Parathyroid adenoma (tissue), 2 donors: ENCODE results near the gene SPATA2L.
"Not testable (repeated sequence)": the region's sequence is repeated elsewhere in the genome, so short reads cannot be mapped to it uniquely, and the experiment has no call there.

Experiments used
- H2AFZ ChIP-seq: fragments of 300-600 bp; sonication (generic); one replicate; pipeline ENCODE4 v1.7.0; 2017; ENCODE audit warnings: antibody characterized with exemption, mild to moderate bottlenecking
- H3K27ac ChIP-seq: fragments of 300-600 bp; sonication (generic); one replicate; pipeline ENCODE4 v1.7.0; 2017
- H3K27me3 ChIP-seq: fragments of 300-600 bp; sonication (generic); one replicate; pipeline ENCODE4 v1.7.0; 2017; ENCODE audit warnings: low read length; ENCODE audit not compliant: control insufficient read depth, insufficient read depth
- H3K36me3 ChIP-seq: fragments of 300-600 bp; sonication (generic); one replicate; pipeline ENCODE4 v1.7.0; 2017; ENCODE audit warnings: low read length; ENCODE audit not compliant: control insufficient read depth, insufficient read depth
- H3K4me1 ChIP-seq: fragments of 300-600 bp; sonication (generic); one replicate; pipeline ENCODE4 v1.7.0; 2017; ENCODE audit warnings: control low read depth
- H3K4me2 ChIP-seq: fragments of 300-600 bp; sonication (generic); one replicate; pipeline ENCODE4 v1.7.0; 2017; ENCODE audit warnings: low read length
- H3K4me3 ChIP-seq: fragments of 300-600 bp; sonication (generic); one replicate; pipeline ENCODE4 v1.7.0; 2017; ENCODE audit warnings: low read depth, low read length
- H3K79me2 ChIP-seq: fragments of 300-600 bp; sonication (generic); one replicate; pipeline ENCODE4 v1.7.0; 2017; ENCODE audit warnings: control low read depth
- H3K9ac ChIP-seq: fragments of 300-600 bp; sonication (generic); one replicate; pipeline ENCODE4 v1.7.0; 2017; ENCODE audit warnings: mild to moderate bottlenecking
- H3K9me3 ChIP-seq: fragments of 300-600 bp; sonication (generic); one replicate; pipeline ENCODE4 v1.7.0; 2017; ENCODE audit warnings: low read length; ENCODE audit not compliant: control insufficient read depth
- TF ChIP-seq, protein P1 (sequence below): fragments of 300-600 bp; sonication (generic); IDR thresholded peaks from one replicate; pipeline ENCODE4 v1.7.0; 2017; ENCODE audit warnings: antibody characterized with exemption, mild to moderate bottlenecking
- donor health status: primary hyperparathyroidism.

Gene SPATA2L

DNA sequence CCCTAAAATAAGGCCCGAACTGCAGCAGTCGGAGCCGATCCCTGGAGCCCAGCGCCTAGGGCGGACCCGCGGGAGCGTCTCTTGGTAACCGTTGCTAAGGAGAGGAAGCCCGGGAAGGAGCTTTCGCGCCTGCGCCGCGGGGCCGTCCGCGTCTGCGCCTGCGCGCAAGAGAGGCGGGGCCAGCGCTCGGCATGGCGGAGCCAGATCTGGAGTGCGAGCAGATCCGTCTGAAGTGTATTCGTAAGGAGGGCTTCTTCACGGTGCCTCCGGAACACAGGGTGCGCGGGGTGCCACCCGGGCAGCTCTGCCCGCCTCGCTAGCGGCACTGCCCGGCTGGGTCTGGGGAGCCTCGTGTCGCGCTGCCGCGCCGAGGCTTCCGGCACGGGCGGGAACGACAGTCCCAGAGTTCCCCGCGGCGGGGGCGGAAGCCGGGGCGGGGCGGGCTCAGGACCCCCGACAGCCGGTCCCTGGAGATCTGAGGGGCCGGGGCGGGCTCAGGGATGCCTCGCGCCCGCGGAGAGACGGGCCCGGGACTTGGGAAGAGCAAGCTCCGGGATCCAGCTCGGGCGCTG lies 14.9 kb downstream of the SPATA2L start, which contains the start of gene CDK10:
TSS of gene CDK10 (plus strand) at position 170 of the 572 bp plus-strand sequence. CDS start at position 192, 22 bp downstream.
- no peak within 1 kb of the TSS for H3K9ac ChIP-seq
- H2AFZ ChIP-seq, result peak within 1 kb of the TSS; percentile 88
- H3K9me3 ChIP-seq, result no peaks in the 10 kb centered on the region
- peaks cover 5% of the 10 kb centered on the region for H3K4me1 ChIP-seq
- TF ChIP-seq, protein P1, sequence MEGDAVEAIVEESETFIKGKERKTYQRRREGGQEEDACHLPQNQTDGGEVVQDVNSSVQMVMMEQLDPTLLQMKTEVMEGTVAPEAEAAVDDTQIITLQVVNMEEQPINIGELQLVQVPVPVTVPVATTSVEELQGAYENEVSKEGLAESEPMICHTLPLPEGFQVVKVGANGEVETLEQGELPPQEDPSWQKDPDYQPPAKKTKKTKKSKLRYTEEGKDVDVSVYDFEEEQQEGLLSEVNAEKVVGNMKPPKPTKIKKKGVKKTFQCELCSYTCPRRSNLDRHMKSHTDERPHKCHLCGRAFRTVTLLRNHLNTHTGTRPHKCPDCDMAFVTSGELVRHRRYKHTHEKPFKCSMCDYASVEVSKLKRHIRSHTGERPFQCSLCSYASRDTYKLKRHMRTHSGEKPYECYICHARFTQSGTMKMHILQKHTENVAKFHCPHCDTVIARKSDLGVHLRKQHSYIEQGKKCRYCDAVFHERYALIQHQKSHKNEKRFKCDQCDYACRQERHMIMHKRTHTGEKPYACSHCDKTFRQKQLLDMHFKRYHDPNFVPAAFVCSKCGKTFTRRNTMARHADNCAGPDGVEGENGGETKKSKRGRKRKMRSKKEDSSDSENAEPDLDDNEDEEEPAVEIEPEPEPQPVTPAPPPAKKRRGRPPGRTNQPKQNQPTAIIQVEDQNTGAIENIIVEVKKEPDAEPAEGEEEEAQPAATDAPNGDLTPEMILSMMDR, result no peak
- H3K27me3 ChIP-seq, result no peaks in the 10 kb centered on the region
- peak within 1 kb of the TSS; percentile 90 for H3K4me2 ChIP-seq
- no peaks in the 10 kb centered on the region for H3K36me3 ChIP-seq
- H3K79me2 ChIP-seq, result peaks cover 20% of the 10 kb centered on the region
- H3K27ac ChIP-seq, result peak within 1 kb of the TSS; percentile 66
- peak within 1 kb of the TSS; percentile 67 for H3K4me3 ChIP-seq

DNA sequence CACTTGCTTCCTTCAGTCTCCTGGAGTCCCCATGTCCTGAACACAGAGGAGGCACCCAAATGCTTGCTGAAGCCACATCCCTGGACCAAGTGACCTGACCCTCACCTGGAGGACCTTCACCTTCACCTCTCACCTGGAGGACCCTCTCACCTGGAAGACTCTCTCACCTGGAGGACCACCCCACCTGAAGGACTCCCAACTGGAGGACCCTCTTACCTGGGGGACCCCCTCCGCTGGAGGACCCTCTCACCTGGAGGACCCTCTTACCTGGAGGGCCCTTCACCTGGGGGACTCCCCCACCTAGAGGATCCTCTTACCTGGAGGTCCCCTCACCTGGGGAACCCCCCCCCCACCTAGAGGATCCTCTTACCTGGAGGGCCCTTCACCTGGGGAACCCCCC lies 15.6 kb downstream of the SPATA2L start:
- Histone ChIP-seq H3K27me3 (no peaks in the 10 kb centered on the region), H3K9ac (no peak overlapping the region), H3K36me3 (no peaks in the 10 kb centered on the region), H3K79me2 (peaks cover 20% of the 10 kb centered on the region), H3K4me3 (peak overlapping the region; percentile 67), H3K4me2 (peak overlapping the region; percentile 90), H2AFZ (peak overlapping the region; percentile 88), H3K4me1 (peaks cover 5% of the 10 kb centered on the region), H3K9me3 (no peaks in the 10 kb centered on the region), H3K27ac (no peak overlapping the region)
- TF ChIP-seq, protein P1, result no peak

DNA sequence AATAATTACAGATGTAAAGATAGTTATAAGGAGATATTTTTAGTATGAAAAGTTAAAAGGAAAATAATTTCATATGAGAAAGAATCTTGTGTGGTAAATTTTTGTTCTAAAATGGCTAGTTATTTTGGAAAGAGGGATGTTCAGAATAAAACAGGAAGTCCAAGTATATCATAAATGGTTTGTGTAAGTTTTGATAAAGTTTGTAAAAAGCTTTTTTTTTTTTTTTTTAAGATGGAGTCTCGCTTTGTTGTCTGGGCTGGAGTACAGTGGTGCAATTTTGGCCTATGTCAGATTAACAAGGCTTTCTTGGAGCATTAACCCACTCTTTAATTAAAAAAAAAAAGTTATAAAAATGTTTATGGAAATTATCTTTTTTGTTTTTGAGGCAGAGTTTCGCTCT lies 23.2 kb downstream of the SPATA2L start:
- Histone ChIP-seq H3K36me3 (no peaks in the 10 kb centered on the region), H3K27ac (no peak overlapping the region), H3K4me1 (no peaks in the 10 kb centered on the region), H3K79me2 (no peaks in the 10 kb centered on the region), H3K9ac (no peak overlapping the region), H2AFZ (no peak overlapping the region), H3K4me2 (no peak overlapping the region), H3K27me3 (no peaks in the 10 kb centered on the region), H3K9me3 (no peaks in the 10 kb centered on the region), H3K4me3 (no peak overlapping the region)
- TF ChIP-seq, protein P1, result no peak

DNA sequence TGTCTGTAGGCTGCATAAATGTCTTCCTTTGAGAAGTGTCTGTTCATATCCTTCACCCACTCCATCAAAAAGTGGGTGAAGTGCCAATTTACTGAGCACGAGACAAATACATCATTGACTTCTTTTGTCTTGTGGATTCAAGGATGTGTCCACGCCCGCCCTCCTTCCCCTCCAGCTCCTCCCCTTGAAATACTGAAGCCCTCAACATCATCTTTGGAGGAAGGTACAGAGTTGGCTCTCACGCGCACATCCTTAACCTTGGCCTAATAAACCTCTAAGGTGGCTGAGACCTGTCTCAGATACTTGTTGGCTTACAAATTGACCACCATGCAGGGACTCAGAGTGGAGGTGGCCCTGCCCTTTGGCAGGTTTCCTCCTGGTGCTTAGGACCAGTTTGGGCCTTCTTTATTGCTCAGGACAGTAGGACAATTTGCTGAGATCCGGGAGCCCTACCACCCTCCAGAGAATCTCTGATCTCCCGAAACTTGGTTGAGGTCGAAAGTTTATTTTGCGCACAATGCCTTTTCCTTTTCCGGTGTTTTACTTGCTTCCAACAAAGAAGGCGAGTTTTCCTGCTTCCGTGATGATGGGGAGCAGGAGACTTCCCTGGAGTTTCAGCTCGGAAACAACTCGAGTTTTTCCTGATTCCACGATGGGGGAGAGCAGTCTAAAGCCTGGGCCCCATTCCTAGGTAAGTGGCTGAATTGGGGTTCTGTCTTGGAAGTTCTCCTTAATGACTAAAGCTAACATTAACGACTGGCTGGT lies 29.1 kb downstream of the SPATA2L start:
- Histone ChIP-seq H3K4me1 (no peaks in the 10 kb centered on the region), H3K9me3 (no peaks in the 10 kb centered on the region), H3K4me2 (no peak overlapping the region), H3K36me3 (no peaks in the 10 kb centered on the region), H3K27ac (no peak overlapping the region), H3K4me3 (no peak overlapping the region), H3K9ac (no peak overlapping the region), H3K79me2 (no peaks in the 10 kb centered on the region), H2AFZ (no peak overlapping the region), H3K27me3 (no peaks in the 10 kb centered on the region)
- TF ChIP-seq, protein P1, result no peak

DNA sequence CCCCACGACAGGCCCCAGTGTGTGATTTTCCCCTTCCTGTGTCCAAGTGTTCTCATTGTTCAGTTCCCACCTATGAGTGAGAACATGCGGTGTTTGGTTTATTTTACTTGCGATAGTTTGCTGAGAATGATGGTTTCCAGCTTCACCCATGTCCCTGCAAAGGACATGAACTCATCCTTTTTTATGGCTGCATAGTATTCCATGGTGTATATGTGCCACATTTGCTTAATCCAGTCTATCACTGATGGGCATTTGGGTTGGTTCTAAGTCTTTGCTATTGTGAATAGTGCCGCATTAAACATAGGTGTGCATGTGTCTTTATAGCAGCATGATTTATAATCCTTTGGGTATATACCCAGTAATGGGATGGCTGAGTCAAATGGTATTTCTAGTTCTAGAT lies 29.9 kb downstream of the SPATA2L start:
- H2AFZ ChIP-seq, H3K27ac ChIP-seq, H3K4me1 ChIP-seq: not testable (repeated sequence)

More for the DNA sequence above, 29.9 kb downstream of the SPATA2L start:
- H3K79me2 ChIP-seq, H3K4me3 ChIP-seq, H3K9me3 ChIP-seq, H3K9ac ChIP-seq, H3K36me3 ChIP-seq, H3K27me3 ChIP-seq, H3K4me2 ChIP-seq: not testable (repeated sequence)
